Measurements from ENCODE around the gene APOC4.

The APOC4 gene

DNA sequence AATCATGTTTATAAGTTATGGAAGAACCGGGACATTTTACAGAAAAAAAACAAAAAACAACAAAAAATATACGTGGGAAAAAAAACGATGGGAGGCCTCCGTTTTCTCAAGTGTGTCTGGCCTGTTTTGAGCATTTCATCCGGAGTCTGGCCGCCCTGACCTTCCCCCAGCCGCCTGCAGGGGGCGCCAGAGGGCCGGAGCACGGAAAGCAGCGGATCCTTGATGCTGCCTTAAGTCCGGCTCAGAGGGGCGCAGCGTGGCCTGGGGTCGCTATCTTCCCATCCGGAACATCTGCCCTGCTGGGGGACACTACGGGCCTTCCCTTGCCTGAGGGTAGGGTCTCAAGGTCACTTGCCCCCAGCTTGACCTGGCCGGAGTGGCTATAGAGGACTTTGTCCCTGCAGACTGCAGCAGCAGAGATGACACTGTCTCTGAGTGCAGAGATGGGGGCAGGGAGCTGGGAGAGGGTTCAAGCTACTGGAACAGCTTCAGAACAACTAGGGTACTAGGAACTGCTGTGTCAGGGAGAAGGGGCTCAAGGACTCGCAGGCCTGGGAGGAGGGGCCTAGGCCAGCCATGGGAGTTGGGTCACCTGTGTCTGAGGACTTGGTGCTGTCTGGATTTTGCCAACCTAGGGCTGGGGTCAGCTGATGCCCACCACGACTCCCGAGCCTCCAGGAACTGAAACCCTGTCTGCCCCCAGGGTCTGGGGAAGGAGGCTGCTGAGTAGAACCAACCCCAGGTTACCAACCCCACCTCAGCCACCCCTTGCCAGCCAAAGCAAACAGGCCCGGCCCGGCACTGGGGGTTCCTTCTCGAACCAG lies 38.2 kb upstream of the APOC4 start:
- POLR2A ChIA-PET = interaction anchor here (1.2 kb wide), 1 partner anchor 13 kb away, joined by 4 read pairs; the partner anchor contains the start of gene TOMM40
- Histone ChIP-seq H3K36me3 (ENCODE audit: control insufficient read depth in 2 of 2, insufficient read depth in 1 of 2, low read length in 2 of 2) (peaks cover 22 to 34% of the 10 kb centered on the region in 2 experiments; a peak in 2 of 3 replicates), H3K9me3 (ENCODE audit: control insufficient read depth, insufficient read depth, low read depth, low read length) (no peaks in the 10 kb centered on the region), H3K4me3 (ENCODE audit: low read depth, low read length) (no peak overlapping the region), H3K27ac (ENCODE audit: extremely low read depth, low read depth, low read length) (no peak overlapping the region), H3K4me1 (ENCODE audit: control insufficient read depth, insufficient read depth, low read length) (peaks cover 6% of the 10 kb centered on the region; the same call in 1 of the 2 replicates)
- CTCF ChIA-PET = interaction anchor here (0.6 to 5.0 kb wide), 33 partner anchors 9 to 707 kb away, joined by 3 to 101 read pairs (median 4); partner anchors contain the start of genes APOC1, APOC2, CLPTM1 and TOMM40
- no peak for TF ChIP-seq ZNF660 (tag by site-specific recombination; IDR thresholded peaks at IDR 0.05)
- no peak for TF ChIP-seq ZNF621 (tag by site-specific recombination; IDR thresholded peaks at IDR 0.05)
- TF ChIP-seq ZNF701 (tag by site-specific recombination; IDR thresholded peaks at IDR 0.05) = no peak
- TF ChIP-seq ZNF654 (tag by site-specific recombination; IDR thresholded peaks at IDR 0.05; ENCODE audit: low read depth) = peak; percentile 49
- TF ChIP-seq SP3 (tag by site-specific recombination; IDR thresholded peaks at IDR 0.05) = no peak
- no peak for TF ChIP-seq TCF7L2 (IDR thresholded peaks at IDR 0.05; ENCODE audit: borderline replicate concordance, low read depth, low read length)
- TF ChIP-seq GLIS1 (tag by site-specific recombination; IDR thresholded peaks at IDR 0.05) = no peak
- no peak for TF ChIP-seq ZSCAN23 (tag by site-specific recombination; IDR thresholded peaks at IDR 0.05)
- peak; percentile 20; the same call in 1 of the 2 replicates for TF ChIP-seq ZNF600 (tag by site-specific recombination; IDR thresholded peaks at IDR 0.05)
- TF ChIP-seq ZBTB6 (tag by site-specific recombination; IDR thresholded peaks at IDR 0.05) = no peak
- peak; percentile 96 for TF ChIP-seq BCL11A (tag by site-specific recombination; IDR thresholded peaks at IDR 0.05; ENCODE audit: low read depth)
- no peak for TF ChIP-seq ZNF658 (tag by site-specific recombination; IDR thresholded peaks at IDR 0.05)
- TF ChIP-seq, protein P1, sequence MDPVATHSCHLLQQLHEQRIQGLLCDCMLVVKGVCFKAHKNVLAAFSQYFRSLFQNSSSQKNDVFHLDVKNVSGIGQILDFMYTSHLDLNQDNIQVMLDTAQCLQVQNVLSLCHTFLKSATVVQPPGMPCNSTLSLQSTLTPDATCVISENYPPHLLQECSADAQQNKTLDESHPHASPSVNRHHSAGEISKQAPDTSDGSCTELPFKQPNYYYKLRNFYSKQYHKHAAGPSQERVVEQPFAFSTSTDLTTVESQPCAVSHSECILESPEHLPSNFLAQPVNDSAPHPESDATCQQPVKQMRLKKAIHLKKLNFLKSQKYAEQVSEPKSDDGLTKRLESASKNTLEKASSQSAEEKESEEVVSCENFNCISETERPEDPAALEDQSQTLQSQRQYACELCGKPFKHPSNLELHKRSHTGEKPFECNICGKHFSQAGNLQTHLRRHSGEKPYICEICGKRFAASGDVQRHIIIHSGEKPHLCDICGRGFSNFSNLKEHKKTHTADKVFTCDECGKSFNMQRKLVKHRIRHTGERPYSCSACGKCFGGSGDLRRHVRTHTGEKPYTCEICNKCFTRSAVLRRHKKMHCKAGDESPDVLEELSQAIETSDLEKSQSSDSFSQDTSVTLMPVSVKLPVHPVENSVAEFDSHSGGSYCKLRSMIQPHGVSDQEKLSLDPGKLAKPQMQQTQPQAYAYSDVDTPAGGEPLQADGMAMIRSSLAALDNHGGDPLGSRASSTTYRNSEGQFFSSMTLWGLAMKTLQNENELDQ (tag by site-specific recombination; IDR thresholded peaks at IDR 0.05; ENCODE audit: low read depth) = no peak
- TF ChIP-seq CTCF (tag by site-specific recombination; IDR thresholded peaks at IDR 0.05) = peak; percentile 88
- no peak for TF ChIP-seq ZNF777 (tag by site-specific recombination; IDR thresholded peaks at IDR 0.05; ENCODE audit: borderline replicate concordance)
- TF ChIP-seq WT1 (tag by site-specific recombination; IDR thresholded peaks at IDR 0.05) = no peak
- TF ChIP-seq ZNF274 (IDR thresholded peaks at IDR 0.05; ENCODE audit: low read length) = no peak
- no peak for TF ChIP-seq ZNF274 (tag by site-specific recombination; IDR thresholded peaks at IDR 0.05; ENCODE audit: borderline replicate concordance)
- no peak for TF ChIP-seq ZNF837 (tag by site-specific recombination; IDR thresholded peaks at IDR 0.05)
- TF ChIP-seq, protein P2, sequence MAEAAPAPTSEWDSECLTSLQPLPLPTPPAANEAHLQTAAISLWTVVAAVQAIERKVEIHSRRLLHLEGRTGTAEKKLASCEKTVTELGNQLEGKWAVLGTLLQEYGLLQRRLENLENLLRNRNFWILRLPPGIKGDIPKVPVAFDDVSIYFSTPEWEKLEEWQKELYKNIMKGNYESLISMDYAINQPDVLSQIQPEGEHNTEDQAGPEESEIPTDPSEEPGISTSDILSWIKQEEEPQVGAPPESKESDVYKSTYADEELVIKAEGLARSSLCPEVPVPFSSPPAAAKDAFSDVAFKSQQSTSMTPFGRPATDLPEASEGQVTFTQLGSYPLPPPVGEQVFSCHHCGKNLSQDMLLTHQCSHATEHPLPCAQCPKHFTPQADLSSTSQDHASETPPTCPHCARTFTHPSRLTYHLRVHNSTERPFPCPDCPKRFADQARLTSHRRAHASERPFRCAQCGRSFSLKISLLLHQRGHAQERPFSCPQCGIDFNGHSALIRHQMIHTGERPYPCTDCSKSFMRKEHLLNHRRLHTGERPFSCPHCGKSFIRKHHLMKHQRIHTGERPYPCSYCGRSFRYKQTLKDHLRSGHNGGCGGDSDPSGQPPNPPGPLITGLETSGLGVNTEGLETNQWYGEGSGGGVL (tag by site-specific recombination; IDR thresholded peaks at IDR 0.05) = no peak
- TF ChIP-seq ZBTB17 (tag by site-specific recombination; IDR thresholded peaks at IDR 0.05) = peak; percentile 55
- no peak for TF ChIP-seq ZNF560 (tag by site-specific recombination; IDR thresholded peaks at IDR 0.05; ENCODE audit: borderline replicate concordance)
- TF ChIP-seq, protein P3, sequence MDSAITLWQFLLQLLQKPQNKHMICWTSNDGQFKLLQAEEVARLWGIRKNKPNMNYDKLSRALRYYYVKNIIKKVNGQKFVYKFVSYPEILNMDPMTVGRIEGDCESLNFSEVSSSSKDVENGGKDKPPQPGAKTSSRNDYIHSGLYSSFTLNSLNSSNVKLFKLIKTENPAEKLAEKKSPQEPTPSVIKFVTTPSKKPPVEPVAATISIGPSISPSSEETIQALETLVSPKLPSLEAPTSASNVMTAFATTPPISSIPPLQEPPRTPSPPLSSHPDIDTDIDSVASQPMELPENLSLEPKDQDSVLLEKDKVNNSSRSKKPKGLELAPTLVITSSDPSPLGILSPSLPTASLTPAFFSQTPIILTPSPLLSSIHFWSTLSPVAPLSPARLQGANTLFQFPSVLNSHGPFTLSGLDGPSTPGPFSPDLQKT (IDR thresholded peaks at IDR 0.05; ENCODE audit: borderline replicate concordance, low read depth, low read length) = no peak
- TF ChIP-seq, protein P4, sequence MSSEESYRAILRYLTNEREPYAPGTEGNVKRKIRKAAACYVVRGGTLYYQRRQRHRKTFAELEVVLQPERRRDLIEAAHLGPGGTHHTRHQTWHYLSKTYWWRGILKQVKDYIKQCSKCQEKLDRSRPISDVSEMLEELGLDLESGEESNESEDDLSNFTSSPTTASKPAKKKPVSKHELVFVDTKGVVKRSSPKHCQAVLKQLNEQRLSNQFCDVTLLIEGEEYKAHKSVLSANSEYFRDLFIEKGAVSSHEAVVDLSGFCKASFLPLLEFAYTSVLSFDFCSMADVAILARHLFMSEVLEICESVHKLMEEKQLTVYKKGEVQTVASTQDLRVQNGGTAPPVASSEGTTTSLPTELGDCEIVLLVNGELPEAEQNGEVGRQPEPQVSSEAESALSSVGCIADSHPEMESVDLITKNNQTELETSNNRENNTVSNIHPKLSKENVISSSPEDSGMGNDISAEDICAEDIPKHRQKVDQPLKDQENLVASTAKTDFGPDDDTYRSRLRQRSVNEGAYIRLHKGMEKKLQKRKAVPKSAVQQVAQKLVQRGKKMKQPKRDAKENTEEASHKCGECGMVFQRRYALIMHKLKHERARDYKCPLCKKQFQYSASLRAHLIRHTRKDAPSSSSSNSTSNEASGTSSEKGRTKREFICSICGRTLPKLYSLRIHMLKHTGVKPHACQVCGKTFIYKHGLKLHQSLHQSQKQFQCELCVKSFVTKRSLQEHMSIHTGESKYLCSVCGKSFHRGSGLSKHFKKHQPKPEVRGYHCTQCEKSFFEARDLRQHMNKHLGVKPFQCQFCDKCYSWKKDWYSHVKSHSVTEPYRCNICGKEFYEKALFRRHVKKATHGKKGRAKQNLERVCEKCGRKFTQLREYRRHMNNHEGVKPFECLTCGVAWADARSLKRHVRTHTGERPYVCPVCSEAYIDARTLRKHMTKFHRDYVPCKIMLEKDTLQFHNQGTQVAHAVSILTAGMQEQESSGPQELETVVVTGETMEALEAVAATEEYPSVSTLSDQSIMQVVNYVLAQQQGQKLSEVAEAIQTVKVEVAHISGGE (tag by site-specific recombination; conservative IDR thresholded peaks at IDR 0.05; ENCODE audit: low read depth) = no peak
- TF ChIP-seq ZNF266 (tag by site-specific recombination; IDR thresholded peaks at IDR 0.05; ENCODE audit: low read depth) = no peak
- TF ChIP-seq BCL11B (tag by site-specific recombination; IDR thresholded peaks at IDR 0.05; ENCODE audit: low read depth) = peak; percentile 98
